Stimulated activated CD4-positive, alpha-beta T cell treated with anti-CD3 and anti-CD28 coated beads, Interleukin-2, amount 100 ng/mL, for 4 hours (primary cell): Measurements from ENCODE around the gene G3BP1.
"Not testable (repeated sequence)": the region's sequence is repeated elsewhere in the genome, so short reads cannot be mapped to it uniquely, and the experiment has no call there.

ENCODE experiments used
- DNase-seq: peaks from one replicate; pipeline ENCODE4 v3.0.0-alpha.2; 2020; ENCODE audit warnings: low read depth

Gene G3BP1

DNA sequence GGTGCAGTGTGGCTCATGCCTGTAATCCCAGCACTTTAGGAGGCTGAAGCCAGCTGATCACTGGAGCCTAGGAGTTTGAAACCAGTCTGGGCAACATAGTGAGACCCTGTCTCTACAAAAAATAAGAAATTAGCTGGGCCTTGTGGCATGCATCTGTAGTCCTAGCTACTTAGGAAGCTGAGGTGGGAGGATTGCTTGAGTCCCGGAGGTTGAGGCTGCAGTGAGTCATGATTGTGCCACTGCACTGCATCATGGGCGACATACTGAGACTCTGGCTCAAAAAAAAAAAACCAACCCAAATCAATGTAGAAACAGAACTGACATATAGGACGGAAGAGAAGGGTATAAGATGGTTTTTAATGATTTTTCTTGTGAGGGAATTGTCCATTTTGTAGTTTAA lies 27.7 kb downstream of the G3BP1 start:
- peak; percentile 15 for DNase-seq

DNA sequence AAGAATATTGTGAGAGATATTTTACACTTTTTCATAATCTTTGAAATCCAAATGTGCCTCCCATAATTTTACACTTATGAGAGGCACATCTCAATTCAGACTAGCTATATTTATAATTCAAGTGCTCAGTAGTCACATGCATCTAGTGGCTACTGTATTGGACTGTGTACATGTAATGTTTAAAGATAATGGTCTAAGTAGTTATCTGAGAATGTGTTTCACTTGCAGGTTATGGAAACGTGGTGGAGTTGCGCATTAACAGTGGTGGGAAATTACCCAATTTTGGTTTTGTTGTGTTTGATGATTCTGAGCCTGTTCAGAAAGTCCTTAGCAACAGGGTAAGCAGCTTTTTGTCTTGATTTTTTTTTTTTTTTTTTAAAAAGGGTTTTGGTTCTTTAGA lies 28.8 kb downstream of the G3BP1 start:
- no peak for DNase-seq

DNA sequence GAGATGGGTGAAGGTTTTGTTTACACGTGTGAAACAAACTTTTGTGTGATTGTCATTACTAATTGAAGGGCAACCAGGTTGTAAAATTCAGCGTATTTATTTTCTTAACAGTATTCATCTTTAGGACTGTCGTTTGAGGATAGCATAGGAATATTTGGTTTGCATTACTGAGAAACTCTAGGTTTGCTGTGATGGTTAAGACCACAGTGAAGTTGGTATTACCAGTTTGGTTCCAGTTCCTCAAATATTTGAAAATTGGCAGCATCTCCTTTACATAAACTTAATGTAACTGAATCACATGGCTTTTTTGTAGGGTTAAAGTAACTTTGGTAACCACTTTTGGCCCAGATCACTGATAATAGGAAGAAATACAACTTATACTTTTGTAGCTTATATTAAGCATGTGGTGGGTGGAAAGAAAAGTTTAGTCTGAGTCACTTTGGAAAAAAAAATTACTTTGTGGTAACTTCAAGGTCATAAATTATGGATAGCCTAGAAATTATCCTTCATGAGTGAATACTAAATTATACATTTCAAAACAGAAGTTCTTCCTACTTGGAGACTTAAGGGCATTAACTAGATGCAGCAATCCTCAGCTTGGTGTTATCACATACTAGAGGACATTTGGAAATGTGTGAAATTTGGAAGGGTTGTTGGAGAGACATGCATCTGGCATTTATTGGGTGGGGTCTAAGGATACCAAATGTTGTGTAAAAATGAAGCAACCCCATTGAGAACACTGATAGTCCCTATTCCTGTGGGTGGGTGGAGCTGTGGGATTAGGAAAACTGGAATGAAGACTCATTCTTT lies 33.9 kb downstream of the G3BP1 start:
- no peak for DNase-seq

DNA sequence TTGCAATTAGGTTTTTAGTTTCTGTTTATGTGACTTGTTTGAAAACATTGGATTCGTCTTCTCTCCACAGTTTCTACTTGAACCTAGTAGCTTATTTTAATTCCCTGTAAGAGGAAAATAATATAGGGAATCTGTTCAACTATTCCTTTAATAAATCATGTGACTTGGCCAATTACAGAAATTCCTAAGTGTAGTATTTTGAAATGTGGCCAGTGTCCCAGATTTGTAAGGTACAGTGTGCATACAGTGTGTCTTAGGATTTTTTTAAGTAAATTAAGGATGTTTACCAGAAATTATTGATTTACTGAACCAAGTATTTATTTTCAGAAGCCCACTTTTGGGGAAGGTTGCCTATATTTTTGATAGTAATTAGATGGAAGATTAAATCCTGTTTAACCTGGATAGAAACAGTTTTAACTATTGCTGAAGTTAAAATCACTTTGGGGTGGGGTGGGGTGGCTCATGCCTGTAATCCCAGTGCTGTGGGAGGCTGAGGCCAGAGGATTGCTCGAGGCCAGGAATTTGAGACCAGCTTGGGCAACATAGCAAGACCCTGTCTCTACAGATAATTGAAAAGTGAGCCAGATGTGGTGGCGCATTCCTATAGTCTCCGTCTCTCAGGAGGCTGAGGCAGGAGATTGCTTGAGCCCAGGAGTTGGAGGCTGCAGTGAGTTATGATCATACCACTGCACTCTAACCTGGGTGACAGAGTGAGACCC lies 36.9 kb downstream of the G3BP1 start:
- DNase-seq = no peak

DNA sequence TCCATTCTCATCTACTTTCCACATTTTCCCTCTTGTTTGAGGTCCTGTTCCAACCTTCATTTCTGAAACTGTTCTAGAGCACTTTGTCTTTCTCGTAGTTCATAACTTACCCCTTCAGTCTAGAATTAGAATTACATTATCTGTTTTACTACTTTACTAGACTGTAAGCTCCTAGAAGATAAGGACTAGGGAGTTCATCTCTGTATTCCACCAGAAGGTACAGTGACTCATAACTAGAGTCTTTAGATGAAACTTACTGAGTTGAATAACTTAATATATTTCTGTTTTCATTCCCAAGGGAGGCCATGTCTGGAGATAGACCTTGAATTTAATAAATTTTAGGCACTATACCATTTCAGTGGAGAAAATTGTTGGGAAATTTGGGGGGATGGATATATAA lies 38.7 kb downstream of the G3BP1 start:
- DNase-seq = no peak

DNA sequence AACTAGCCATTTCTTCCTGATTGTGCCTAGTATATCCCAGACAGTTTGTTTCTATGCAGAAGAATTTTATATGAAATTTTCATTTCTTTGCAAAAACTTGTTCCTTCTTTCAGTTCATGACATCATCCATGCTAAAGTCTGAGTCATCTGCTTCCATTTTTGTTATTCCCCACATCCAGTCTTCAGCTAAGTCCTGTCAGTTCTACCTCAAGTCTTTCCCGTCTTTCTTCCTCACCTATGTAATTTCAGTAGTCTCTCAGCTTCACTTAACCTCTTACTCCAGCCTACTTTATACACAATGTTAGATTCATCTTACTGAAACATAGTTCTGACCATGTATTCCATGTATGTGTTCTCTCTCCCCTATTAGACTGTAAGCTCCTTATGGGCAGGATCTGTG lies 39.1 kb downstream of the G3BP1 start:
- DNase-seq = no peak

DNA sequence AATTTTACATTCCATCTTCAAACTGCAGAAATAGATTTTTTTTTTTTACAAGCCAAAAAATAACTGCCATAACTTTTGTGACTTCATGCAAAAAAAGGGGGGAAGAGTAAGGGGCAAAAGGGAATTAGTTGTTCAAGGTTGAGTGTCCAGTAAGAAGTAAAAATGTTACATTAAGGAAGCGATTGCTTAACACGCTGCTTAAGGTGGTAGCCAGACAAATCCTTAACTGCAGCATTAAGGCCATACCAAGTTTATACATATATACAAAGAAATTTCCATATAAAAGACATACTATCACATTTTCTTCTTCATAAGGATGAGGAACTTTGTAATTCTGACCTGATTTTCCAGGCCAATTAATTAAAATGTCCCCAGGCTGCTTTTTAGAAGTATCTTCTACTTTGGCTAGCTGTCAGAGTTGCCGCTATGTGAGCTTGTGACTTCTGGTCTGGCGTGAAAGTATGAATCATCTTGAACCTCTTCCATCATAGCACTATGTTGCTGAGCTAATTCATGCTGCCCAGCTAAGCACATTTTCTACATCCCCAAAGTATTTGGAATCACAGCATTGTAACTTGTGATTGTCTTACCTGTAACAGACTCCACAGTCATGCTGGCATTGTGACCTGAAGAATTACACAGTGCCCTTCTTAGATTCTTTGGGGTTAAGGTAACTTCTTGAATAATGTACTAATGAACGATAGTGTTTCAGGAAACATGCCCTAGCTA lies 40.0 kb downstream of the G3BP1 start:
- no peak for DNase-seq

DNA sequence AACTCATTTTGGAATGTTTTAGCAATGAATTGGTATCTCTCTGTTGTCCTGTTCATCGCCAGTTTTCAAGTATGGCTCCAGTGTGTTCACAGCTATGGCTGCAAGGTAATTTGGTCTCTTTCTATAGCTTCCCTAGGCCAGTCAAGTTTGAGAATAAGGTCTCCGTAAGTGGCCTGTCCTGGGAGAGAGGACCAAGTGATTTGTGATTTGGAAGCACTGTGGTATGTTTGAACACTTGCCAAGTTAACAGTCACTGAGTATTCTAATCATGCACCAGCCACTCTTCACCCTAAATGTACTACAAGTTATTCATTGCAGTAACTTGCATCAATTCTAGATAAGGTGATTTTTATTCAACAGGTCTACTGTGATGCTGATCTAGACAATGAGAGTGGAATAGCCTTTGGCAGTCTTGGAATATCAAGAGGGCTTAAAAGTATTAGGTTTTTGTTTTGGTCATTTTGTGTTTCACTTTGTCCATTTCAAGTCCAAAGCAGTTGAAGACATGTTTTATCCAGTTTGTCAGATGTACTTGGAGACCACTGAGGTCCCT lies 41.1 kb downstream of the G3BP1 start:
- no peak for DNase-seq

DNA sequence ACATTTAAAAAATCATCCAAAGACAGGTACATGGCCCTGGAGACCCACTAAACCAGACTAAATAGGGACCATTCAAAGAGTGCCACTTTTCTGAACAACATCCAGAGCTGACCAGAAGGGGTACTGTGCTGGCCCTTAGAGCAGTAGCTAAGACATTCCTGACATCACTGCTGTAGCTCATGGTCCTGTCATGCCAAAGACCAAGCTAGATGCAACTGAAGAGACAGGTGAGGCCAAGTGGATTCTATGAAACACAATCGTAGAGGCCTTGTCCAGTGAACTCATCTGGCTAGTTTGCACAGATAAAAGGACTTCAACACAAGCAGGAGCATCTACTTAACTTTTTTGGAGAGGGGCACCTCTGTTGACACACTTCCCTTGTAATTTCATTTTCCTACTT lies 43.3 kb downstream of the G3BP1 start:
- no peak for DNase-seq

DNA sequence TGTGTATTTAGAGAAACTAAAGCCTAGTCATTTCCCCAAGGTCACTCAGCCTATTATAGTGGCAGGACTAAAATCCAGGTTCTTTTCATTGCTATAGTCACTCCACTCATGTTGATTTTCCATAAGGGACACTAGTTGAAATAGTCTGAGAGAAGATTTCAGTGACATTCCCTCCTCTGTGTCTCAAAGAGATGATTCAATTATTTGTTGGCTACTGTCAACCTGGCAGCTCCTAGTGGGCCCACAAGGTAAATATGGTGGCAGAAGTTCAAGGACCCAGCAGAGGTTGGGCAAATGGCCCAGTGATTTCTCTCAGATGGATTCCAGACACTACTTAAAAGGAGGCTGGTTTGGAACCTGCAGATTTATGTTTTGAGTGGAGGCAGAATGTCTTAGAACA lies 48.1 kb downstream of the G3BP1 start:
- no peak for DNase-seq

DNA sequence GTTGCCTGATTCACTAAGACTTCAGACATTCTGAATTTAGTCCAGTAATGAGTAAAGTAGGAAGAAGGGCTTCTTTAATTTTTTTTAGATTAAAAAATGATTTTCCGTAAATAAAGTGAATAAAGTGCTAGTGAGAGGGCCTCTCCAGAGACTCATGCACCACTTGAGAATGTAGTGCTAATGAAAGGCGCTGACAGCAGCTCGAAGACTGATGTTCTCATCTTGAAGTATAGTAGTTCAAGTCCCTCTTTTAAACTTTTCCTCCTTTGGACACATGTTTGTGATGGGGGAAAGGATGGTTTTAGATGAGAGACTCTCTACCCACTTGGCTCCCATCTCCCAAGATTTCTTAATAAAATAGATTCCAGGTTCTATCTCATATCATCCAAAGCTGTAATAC lies 48.5 kb downstream of the G3BP1 start:
- DNase-seq = no peak

DNA sequence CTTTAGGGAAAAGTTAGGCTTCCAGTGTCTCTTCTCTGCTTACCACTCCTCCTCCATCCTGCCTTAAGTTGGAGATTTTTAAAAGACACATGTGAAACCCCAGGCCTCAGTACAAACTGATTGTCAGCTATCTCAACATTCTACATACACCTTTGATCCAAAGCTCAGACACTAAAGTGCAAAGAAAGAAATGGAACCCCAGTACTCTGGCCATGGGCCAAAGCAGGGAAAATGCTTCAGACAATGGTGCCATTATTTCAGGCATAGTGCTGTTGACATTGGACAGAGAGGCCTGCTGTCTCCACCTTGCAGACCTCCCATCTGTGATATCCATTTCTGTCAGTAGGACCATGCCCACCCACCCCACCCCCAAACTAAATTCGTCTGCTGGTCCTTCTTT lies 49.1 kb downstream of the G3BP1 start:
- DNase-seq = no peak

DNA sequence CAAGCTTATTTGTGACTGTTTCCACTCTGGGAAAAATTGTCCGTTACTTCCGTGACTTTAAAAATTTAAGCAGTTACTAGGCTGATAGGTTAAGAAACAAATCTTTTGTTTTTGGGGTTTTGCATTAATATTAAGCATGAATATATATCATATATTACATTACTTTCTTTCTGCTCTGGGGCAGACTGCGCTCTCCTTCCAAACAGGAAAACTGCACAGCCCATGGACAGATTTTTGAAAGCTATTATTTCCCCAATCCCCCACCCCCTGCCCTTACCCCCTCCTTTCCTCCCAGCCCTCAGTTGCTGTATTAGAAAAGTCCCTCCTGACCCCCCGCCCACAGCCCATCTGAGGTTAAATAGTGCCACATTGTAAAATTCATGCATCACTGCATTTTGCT lies 50.4 kb downstream of the G3BP1 start:
- DNase-seq = no peak

DNA sequence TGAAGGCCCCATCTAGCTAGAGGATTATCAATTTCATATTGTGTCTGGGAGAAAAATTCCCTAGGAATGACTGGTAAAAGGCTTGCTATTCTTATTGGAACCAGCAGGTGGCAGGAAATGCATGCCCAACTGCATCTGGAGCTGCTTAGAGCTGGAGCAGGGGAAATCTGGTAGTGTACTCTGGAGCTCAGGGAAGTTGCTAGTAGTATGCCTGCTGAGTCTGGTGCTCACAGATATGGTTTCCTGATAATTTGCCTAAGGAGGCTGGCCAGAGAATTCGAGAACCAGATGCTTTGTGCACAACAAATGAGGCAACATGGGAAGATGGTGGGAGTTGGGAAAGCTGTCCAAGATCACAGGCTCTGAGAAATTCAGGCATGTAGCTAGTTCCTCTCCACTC lies 53.7 kb downstream of the G3BP1 start:
- peak; percentile 8 for DNase-seq

DNA sequence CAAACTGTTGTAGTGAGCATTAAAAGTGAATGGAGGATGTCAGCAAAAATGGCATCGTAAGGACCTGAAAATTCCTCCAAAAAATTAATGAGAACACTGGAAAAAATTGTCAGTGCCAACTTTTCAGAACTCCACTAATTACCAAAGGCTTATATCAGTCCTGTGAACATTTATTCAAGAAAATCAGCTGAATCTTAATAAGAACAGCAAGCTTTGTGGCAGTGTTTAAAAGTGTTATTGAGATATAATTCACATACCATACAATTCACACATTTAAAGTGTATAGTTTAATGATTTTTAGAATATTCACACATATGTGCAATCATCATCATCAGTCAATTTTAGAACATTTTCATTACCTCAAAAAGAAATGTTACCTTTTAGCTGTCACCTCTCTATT lies 57.6 kb downstream of the G3BP1 start:
- no peak for DNase-seq

DNA sequence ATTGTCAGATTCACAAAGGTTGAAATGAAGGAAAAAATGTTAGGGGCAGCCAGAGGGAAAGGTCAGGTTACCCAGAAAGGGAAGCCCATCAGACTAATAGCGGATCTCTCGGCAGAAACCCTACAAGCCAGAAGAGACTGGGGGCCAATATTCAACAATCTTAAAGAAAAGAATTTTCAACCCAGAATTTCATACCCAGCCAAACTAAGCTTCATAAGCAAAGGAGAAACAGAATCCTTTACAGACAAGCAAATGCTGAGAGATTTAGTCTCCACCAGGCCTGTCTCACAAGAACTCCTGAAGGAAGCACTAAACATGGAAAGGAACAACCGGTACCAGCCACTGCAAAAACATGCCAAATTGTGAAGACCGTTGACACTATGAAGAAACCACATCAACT lies 61.1 kb downstream of the G3BP1 start:
- not testable (repeated sequence) for DNase-seq

DNA sequence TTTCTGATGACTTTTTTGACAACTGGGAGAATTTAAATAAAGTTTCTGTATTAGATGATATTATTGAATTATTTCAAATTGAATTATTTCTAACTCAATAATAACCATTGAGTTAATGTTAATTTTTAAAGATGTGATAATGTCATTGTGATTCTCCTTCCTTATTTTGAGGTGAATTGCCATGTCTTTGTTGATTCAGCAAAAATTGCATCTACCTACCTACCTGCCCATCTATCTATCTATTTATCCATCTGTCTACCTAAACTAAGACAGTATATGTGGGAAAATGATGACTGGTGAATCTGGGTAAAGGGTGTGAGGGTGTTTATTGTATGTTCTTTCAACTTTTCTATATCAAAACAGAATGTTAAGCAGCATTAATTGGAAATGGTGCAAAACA lies 75.0 kb downstream of the G3BP1 start:
- no peak for DNase-seq

DNA sequence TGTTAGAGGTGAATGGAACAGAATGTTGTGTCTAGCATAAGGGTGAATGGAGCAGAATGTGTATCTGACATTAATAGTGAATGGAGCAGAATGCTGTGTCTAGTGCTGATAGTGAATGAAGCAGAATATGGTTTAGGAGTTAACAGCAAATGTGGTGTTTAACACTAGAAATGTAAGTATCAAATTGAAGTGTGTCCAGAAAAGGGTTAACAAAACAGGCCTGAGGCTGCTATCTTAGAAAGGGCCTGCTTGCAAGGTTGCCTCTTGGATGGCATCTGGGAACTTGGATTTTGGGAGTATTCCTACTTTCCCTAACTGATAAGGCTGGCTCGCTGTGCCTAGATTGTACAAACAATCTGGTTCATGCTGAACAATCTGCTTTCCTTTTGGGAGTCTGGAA lies 76.1 kb downstream of the G3BP1 start:
- no peak for DNase-seq

DNA sequence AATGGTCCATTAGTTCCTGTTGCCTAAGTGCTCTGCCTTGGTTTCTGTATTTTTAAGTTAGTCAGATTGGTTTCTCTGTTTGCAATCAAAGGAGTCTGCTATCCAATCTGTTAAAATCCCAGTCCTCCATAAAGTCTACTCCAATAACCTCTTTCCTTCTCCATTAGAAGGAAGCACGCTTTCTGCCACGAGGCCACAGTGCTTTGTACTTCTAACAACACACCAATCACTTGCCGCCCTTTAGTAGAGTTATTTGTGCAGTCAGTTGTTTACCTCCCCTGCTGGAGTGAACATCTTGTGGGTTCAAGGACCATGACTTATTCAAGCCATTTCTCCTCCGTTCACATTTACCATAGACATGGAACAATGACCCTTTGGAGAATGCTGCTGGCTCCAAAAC lies 83.9 kb downstream of the G3BP1 start:
- DNase-seq = no peak

DNA sequence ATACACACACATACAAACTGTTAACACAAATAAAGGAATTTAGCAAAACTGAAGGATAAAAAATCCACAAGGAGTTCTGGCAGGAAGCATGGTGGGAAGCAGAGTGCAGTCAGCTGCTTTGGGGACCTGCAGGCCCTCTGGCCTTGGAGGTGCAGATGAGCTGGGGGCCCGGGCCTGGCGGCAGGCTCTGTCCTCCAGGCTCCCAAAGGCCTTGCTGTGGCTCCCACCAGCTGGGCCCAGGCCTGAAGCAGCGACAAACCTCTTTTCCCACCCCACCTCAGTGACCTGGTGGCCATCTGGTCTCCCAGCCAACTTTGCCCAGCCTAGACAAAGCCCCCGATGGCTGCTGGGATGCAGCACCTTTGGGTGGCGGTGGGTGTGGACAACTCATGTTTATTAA lies 85.1 kb downstream of the G3BP1 start:
- DNase-seq = no peak

DNA sequence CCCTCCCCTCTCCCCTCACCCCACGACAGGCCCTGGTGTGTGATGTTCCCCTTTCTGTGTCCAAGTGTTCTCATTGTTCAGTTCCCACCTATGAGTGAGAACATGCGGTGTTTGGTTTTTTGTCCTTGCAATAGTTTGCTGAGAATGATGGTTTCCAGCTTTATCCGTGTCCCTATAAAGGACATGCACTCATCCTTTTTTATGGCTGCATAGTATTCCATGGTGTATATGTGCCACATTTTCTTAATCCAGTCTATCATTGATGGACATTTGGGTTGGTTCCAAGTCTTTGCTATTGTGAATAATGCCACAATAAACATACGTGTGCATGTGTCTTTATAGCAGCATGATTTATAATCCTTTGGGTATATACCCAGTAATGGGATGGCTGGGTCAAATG lies 89.1 kb downstream of the G3BP1 start:
- not testable (repeated sequence) for DNase-seq
